GM19438 (cell line): ENCODE data around the gene MFSD8.
"Not testable (repeated sequence)": the region's sequence is repeated elsewhere in the genome, so short reads cannot be mapped to it uniquely, and the experiment has no call there.

Experiments used
- ATAC-seq: cut with Tn5 transposase; IDR thresholded peaks from one replicate; pipeline ENCODE4 v1.9.1; 2021; ENCODE audit warnings: low read depth; ENCODE audit not compliant: unreplicated experiment

The MFSD8 gene

DNA sequence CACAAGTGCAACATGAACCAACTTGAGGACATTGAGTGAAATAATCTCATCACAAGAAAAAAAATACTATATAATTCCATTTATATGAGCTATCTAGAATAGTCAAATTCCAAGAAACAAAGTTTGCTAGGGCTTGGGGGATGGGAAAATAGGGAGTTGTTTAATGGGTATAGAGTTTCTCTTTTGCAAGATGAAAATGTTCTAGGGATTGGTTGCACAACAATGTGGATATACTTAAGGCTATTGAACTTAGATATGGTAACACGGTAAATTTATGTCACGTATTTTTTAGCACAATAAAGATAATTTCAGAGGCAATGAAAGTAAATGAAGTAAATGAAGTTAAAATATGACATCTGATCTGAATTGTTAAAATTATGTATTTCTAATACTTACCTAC, 7.9 kb downstream of the MFSD8 start:
- ATAC-seq: no peak

DNA sequence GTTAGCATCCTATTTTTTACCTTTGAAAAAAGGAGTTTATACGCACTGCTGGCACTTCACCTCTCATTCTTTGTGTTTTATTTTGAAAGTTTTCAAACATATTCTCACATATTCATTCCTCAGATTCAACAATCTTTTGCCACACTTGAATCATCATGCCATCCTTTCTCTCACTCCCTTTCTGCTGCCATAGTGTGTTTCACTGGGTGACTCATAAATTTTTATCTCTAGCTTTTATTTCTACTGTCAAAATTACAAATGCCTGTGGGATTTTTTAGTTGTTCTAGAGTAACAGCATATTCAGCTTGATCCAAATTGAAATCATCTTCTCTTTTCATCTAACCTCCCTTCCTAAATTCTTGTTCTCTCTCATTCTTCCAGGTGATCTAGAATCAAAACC, 28.0 kb downstream of the MFSD8 start:
- no peak for ATAC-seq

DNA sequence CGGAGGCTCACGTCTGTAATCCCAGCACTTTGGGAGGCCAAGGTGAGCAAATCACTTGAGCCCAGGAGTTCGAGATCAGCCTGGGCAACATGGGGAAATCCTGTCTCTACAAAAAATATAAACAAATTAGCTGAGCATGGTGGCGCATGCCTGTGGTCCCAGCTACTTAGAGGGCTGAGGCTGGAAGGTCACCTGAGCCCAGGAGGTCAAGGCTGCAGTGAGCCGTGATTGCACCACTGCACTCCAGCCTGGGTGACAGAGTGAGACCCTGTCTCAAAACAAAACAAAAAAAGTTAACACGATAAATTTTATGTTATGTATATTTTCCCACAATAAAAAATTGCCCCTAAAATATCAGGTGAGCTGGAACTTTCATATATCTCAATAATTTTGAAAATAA, 33.1 kb downstream of the MFSD8 start:
- not testable (repeated sequence) for ATAC-seq

DNA sequence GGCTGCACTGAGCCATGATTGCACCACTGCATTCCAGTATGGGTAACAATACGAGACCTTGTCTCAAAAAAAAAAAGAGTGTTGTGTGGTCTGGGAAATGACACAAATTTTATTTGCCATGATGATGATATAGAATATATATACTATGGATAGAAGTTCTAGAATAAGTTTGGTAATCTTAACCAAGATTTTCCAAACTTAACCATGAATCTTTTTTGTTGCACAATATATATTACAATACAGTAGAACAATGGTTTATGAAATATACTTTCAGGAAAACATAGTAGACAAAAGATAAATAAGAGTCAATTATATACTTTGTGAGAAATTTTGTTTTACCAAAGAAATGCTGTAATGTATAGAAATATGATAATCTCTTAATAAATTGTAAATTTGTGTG, 34.8 kb downstream of the MFSD8 start:
- ATAC-seq: no peak

DNA sequence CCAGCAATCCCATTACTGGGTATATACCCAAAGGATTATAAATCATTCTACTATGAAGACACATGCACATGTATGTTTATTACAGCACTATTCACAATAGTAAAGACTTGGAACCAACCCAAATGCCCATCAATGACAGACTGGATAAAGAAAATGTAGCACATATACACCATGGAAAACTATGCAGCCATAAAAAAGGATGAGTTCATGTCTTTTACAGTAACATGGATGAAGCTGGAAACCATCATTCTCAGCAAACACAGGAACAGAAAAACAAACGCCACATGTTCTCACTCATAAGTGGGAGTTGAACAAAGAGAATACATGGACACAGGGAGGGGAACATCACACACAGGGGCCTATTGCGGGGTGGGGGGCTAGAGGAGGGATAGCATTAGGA, 39.3 kb downstream of the MFSD8 start:
- not testable (repeated sequence) for ATAC-seq

DNA sequence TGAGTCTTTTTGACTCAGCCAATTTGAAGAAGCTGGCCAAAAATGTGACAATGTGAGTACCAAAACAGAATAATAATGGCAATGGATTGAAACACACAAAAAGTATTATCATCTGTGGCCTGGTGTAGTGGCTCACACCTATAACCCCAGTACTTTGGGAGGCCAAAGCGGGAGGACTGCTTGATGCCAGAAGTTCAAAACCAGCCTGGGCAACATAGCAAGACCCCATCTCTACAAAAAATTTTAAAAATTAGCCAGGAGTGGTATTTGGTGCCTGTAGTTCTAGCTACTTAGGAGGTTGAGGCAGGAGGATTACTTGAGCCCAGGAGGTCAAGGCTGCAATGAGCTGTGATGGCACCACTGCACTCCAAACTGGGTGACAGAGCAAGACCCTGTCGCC, 42.7 kb downstream of the MFSD8 start:
- ATAC-seq: no peak

DNA sequence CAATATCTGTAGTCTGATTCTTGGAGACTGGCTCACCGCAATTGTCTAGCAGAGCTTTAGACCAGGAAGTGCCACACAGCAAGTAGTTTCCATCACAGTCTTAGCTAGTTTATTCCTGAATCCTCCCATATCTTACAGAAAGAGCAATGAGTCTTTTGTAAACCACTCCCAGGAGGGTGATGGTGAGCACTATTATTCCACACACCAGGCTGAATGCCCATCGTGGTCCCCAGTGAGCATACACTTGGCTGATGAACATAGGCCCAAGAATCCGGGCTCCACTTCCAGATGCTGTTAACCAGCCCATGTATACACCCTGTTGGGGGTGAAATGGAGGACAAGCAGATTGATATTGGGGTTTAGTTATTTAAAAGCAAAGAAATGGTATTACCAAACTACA, 44.5 kb downstream of the MFSD8 start:
- no peak for ATAC-seq

DNA sequence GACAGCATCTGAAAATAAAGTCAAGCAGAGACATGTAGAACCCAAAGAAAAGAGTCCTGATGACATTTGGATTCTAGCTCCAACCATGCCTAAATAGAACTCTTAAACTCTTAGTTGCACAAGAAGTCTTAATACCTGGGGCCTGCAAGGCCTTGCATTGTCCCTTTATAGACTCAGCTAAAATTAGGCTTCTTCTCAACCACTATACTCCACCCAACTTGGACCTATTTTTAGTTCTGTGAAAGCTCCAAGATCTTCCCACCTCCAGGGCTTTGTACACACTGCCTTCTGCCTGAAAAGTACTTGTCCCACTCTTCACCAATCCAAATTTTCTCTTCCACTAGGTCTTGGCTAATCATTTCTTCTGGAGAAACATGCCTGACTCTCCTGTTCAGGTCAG, 47.8 kb downstream of the MFSD8 start:
- no peak for ATAC-seq

DNA sequence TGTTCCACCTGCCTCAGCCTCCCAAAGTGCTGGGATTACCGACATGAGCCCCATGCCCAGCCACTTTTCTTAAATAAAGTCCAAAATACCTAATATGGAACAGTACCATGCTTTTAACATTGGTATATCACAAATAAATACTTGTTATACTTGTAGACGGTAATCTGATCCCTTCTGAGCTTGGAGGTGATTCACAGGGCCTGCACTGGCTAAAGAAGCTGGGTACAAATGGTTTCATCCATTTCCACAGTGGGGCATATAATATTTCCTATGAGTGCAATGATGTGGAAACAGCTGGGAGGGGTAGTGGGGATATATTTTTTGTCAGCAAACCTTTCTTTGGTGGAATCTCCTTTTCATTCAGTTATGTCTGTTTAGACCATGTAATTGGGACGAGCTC, 48.5 kb downstream of the MFSD8 start:
- no peak for ATAC-seq

DNA sequence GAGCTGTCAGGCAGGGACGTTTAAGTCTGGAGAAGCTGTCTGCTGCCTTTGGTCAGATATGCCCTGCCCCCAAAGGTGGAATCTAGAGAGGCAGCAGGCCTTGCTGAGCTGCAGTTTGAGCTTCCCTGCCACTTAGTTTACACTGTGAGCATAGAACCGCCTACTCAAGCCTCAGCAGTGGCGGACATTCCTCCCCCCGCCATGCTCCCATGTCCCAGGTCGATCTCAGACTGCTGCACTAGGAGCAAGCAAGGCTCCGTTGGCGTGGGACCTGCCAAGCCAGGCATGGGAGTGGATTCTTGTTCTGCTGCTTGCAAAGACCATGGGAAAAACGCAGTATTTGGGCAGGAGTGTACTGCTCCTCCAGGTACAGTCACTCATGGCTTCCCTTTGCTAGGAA, 59.9 kb downstream of the MFSD8 start:
- no peak for ATAC-seq

DNA sequence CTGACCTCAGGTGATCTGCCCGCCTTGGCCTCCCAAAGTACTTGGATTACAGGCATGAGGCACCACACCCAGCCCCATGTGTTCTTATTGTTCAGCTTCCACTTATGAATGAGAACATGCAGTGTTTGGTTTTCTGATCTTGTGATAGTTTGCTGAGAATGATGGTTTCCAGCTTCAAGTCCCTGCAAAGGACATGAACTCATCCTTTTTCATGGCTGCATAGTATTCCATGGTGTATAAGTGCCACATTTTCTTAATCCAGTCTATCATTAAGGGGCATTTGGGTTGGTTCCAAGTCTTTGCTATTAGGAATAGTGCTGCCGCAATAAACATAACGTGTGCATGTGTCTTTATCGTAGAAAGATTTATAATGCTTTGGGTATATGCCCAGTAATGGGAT, 65.3 kb downstream of the MFSD8 start:
- ATAC-seq: not testable (repeated sequence)

DNA sequence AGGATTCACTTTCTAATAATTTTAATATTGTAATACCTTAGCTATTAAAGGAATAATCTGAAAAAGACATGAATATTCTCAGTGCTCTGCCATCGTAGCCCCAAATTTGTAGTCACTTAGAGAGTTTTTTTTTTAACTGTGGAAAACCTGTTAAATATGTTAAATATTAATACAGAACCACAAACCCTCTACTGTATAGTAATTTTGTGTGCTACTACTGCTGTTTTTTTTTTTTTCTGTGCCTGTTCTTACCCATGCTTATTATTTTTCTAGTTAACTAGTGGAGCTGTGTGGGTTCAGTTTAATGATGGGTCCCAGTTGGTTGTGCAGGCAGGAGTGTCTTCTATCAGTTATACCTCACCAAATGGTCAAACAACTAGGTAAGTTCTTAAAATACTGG, 68.4 kb downstream of the MFSD8 start:
- ATAC-seq: no peak

DNA sequence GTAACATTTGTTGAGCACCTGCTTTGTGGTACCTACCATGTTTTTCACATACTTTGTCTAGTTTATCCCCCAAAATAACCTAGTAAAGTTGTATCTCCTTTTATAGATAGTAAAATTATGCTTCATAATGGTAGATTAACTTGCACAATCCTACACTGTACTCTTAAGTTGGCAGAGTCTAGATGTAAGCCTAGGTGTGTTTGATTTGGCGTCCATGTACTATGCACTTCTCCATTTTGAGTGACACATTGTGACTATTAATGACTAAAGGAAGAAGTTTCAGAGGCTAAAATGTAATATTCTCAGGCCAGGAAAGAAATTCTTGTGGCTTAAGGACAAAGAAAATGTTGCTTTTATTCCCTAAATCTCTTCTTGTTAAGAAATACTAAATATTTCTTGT, 68.9 kb downstream of the MFSD8 start:
- no peak for ATAC-seq

DNA sequence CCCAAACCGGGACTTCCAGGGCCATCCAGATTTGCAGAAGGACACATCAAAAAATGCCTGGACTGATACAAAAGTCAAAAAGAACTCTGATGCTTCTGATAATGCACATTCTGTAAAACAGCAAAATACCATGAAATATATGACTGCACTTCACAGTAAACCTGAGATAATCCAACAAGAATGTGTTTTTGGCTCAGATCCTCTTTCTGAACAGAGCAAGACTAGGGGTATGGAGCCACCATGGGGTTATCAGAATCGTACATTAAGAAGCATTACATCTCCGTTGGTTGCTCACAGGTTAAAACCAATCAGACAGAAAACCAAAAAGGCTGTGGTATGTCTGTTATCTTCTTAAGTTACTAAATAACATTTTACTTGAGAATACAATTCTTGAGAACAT, 75.1 kb downstream of the MFSD8 start:
- ATAC-seq: no peak

DNA sequence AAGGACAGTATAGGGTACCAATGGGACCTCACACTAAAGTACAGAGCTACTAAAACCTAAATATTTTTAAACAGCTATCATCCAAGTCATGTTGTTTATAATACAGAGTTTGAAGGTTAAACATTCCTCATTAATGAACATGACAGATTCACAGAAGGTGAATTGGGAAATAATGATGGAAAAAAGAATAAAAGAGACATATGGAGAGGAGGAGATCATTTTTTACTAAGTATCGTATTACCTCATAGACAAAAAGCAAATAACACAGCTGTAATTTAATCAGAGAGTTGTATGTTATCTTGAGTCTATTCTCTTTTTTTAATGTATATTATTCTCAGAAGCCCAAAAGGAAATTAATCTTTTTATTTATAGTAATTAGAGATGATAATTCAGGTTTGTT, 76.4 kb downstream of the MFSD8 start:
- ATAC-seq: no peak

DNA sequence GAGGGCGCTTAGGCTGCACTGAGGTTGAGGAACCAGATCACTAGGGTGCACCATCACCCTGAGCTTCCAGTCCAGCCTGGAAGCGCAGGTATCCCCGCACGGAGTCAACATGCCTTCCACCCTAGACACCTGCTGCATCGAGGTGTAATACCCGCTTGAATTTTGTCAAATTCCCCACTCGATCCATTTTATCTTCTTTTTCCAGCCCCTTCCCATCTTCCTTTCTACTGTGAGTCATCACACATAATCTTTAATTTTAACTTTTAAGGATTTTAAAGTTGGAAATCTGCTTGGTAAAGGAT, 83.5 kb downstream of the MFSD8 start:
- peak; percentile 47 for ATAC-seq

DNA sequence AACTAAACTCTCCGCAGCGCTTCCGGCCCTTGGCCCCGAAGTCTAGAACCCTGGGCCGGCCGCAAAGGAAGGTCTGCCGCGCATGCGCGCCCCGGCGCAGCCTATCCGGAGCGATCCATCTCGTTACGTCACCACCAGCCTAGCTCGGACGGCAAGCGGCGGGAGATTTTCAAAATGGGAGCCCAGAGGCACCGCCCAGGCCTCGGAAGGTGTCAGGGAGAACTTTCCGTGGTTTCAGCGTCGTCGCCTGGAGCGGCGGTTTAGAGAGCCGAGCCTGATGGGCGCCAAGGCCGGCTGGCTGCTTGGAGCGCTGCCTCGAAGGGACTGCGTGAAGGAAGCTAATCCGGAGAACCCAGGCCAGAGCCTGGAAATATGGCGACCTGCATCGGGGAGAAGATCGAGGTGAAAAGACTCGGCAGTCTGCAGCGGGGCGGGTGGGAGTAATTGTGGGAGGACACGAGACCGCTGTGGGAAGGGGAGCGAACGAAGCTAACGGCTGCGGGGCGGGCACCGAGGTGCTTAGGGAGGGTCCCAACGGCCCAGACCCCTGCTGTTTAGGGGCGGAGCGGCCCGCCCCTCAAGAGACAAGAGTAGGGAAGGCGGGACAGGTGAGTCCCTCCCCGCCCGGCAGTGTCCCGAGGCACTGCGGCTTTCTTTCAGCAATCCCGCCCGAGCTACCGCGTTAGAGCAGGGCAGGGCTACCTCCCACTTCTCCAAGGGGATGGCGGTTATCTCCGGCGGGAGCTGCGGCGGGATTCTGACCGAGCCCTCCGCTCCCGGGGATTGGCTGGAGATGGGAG, 84.0 kb downstream of the MFSD8 start, which contains the start of gene PLK4:
PLK4 (plus strand) TSS at position 131 of the 800 bp plus-strand sequence; CDS start at position 373, 242 bp downstream.
- peak; percentile 88 for ATAC-seq

DNA sequence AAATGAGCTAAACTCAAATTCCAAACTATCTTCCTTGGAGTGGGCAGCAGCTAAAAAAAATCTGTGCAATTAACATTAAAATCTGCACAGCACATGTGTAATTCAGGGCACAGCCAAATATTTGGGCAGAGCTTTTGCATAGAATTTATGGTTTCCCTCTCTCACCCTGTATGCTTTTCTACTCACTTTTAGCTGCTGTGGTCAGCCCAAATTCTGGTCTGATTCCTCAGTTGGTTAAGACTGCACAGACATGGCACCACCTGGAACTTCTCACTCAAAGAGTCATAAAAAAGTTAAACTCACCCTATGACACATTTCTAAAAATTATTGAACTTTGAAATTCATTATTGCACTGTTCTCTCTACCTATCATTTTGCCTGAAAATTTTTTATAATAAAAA, 89.2 kb downstream of the MFSD8 start:
- no peak for ATAC-seq

DNA sequence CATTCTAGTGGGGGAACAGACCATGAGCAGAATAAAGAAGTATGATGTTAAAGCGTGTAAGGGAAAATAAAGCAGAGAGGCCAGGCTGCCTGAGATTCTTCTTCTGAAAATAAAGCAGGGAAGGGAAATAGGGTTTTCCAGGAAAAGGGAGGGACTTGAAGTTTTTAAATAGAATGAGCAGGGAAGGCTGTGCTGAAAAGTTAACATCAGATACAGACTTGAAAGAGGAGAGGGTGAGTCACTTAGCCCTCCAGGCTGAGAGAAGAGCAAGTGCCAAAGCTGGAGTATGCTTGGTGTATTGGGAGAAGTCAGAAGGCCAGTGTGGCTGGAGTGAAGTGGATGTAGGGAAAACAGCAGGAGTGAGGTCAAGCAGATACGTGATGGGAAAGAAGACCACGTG, 94.3 kb downstream of the MFSD8 start:
- no peak for ATAC-seq

DNA sequence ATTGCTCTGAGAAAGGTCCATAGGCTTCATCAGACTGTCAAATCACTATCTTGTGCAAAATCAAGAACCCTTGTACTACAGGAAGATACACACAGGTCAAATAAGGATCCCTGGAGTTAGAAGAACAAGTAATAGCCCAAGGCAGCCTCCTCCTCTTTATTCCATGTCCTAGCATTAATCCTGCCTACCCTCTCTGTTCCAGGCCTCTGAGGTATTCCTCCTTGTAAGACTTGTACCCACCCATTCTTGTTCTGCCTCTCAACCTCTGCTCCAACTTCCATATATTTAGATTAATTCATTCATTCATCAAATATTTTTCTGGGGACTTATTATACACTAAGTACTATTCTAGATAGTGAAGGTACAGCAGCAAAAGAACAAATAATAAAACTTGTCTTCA, 94.7 kb downstream of the MFSD8 start:
- ATAC-seq: no peak

DNA sequence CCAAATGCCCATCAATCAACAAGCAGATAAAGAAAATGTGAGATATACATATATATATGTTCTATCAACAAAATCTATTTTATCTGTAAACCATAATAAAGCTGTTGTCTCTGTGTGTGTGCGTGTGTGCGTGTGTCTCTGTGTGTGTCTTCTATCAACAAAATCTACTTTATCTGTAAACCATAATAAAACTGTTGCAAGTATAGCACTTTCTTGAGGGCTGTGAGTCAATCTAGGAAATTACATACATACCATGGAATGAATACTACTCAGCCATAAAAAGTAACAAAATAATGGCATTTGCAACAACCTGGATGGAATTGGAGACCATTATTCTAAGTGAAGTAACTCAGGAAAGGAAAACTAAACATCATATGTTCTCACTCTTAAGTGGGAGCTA, 96.8 kb downstream of the MFSD8 start:
- ATAC-seq: no peak
